Measurements from ENCODE around the gene TLK1.

The TLK1 gene

GRCh38 chr2:171160119-171160955, at the start of gene TLK1:
TLK1 (minus strand) TSS chr2:171160893; CDS start chr2:171160428, 465 bp downstream.
- TF ChIP-seq CTCF (IDR thresholded peaks at IDR 0.05; ENCODE audit: control insufficient read depth, extremely low read depth, insufficient read depth) = peak; percentile 28
- no peak for DNase-seq (ENCODE audit: low read depth)
- peak within 1 kb of the TSS; percentile 86 for H3K4me3 ChIP-seq (ENCODE audit: low read depth, low read length)

- no peak for TF ChIP-seq CTCF (IDR thresholded peaks at IDR 0.05; ENCODE audit: control insufficient read depth, extremely low read depth, insufficient read depth)
- DNase-seq (ENCODE audit: low read depth) = no peak
- H3K4me3 ChIP-seq (ENCODE audit: low read depth, low read length) = no peak overlapping the region
These were observed 49.6 kb upstream of the TLK1 start for GRCh38 chr2:171210216-171210863.

- no peak for DNase-seq (ENCODE audit: low read depth)
- no peak overlapping the region for H3K4me3 ChIP-seq (ENCODE audit: low read depth, low read length)
- no peak for TF ChIP-seq CTCF (IDR thresholded peaks at IDR 0.05; ENCODE audit: control insufficient read depth, extremely low read depth, insufficient read depth)
These were observed 48.0 kb upstream of the TLK1 start for GRCh38 chr2:171208657-171209056.

GRCh38 chr2:171206422-171207115, 45.9 kb upstream of the TLK1 start:
- no peak overlapping the region for H3K4me3 ChIP-seq (ENCODE audit: low read depth, low read length)
- no peak for DNase-seq (ENCODE audit: low read depth)
- TF ChIP-seq CTCF (IDR thresholded peaks at IDR 0.05; ENCODE audit: control insufficient read depth, extremely low read depth, insufficient read depth) = no peak

GRCh38 chr2:171205551-171205950, 44.9 kb upstream of the TLK1 start:
- no peak for TF ChIP-seq CTCF (IDR thresholded peaks at IDR 0.05; ENCODE audit: control insufficient read depth, extremely low read depth, insufficient read depth)
- no peak overlapping the region for H3K4me3 ChIP-seq (ENCODE audit: low read depth, low read length)
- DNase-seq (ENCODE audit: low read depth) = no peak

- TF ChIP-seq CTCF (IDR thresholded peaks at IDR 0.05; ENCODE audit: control insufficient read depth, extremely low read depth, insufficient read depth) = no peak
- H3K4me3 ChIP-seq (ENCODE audit: low read depth, low read length) = no peak overlapping the region
- DNase-seq (ENCODE audit: low read depth) = no peak
These were observed 41.1 kb upstream of the TLK1 start for GRCh38 chr2:171201767-171202166.

Data from LNCaP clone FGC (cell line).